ENCODE results near the gene THAP2.
"Not testable (repeated sequence)": the region's sequence is repeated elsewhere in the genome, so short reads cannot be mapped to it uniquely, and the experiment has no call there.

THAP2 gene

GRCh38 chr12:71662849-71663560, 1.1 kb upstream of the THAP2 start:
- DNase-seq (ENCODE audit: low read depth): no peak

- no peak for DNase-seq (ENCODE audit: low read depth)
These were observed 449 bp downstream of the THAP2 start for GRCh38 chr12:71664411-71665089.

GRCh38 chr12:71665090-71665463, 976 bp downstream of the THAP2 start:
- DNase-seq (ENCODE audit: low read depth): no peak

GRCh38 chr12:71666259-71666658, 2.2 kb downstream of the THAP2 start:
- DNase-seq (ENCODE audit: low read depth): no peak

- DNase-seq (ENCODE audit: low read depth): no peak
These were observed 7.2 kb downstream of the THAP2 start for GRCh38 chr12:71671311-71671710.

GRCh38 chr12:71671816-71672215, 7.7 kb downstream of the THAP2 start:
- no peak for DNase-seq (ENCODE audit: low read depth)

GRCh38 chr12:71682466-71682865, 18.4 kb downstream of the THAP2 start:
- no peak for DNase-seq (ENCODE audit: low read depth)

GRCh38 chr12:71683633-71684032, 19.5 kb downstream of the THAP2 start:
- no peak for DNase-seq (ENCODE audit: low read depth)

- no peak for DNase-seq (ENCODE audit: low read depth)
These were observed 20.0 kb downstream of the THAP2 start for GRCh38 chr12:71684081-71684480.

- no peak for DNase-seq (ENCODE audit: low read depth)
These were observed 21.3 kb downstream of the THAP2 start for GRCh38 chr12:71685312-71685906.

- peak; percentile 83 for DNase-seq (ENCODE audit: low read depth)
These were observed 22.0 kb downstream of the THAP2 start, which contains the start of gene TMEM19 for GRCh38 chr12:71685914-71686657. TSS of gene TMEM19 (plus strand) at chr12:71686082. CDS start at chr12:71686681, 599 bp downstream.

- DNase-seq (ENCODE audit: low read depth): no peak
These were observed 22.5 kb downstream of the THAP2 start for GRCh38 chr12:71686658-71687025.

GRCh38 chr12:71687172-71687571, 23.1 kb downstream of the THAP2 start:
- DNase-seq (ENCODE audit: low read depth): not testable (repeated sequence)

- DNase-seq (ENCODE audit: low read depth): no peak
These were observed 25.0 kb downstream of the THAP2 start for GRCh38 chr12:71688961-71689570.

- no peak for DNase-seq (ENCODE audit: low read depth)
These were observed 27.5 kb downstream of the THAP2 start for GRCh38 chr12:71691504-71692129.

GRCh38 chr12:71693126-71693525, 29.0 kb downstream of the THAP2 start:
- DNase-seq (ENCODE audit: low read depth): no peak

- DNase-seq (ENCODE audit: low read depth): not testable (repeated sequence)
These were observed 29.6 kb downstream of the THAP2 start for GRCh38 chr12:71693651-71694050.

- no peak for DNase-seq (ENCODE audit: low read depth)
These were observed 30.2 kb downstream of the THAP2 start for GRCh38 chr12:71694099-71694820.

- DNase-seq (ENCODE audit: low read depth): no peak
These were observed 31.7 kb downstream of the THAP2 start for GRCh38 chr12:71695782-71696181.

GRCh38 chr12:71702181-71702580, 38.1 kb downstream of the THAP2 start:
- not testable (repeated sequence) for DNase-seq (ENCODE audit: low read depth)

GRCh38 chr12:71702590-71702989, 38.5 kb downstream of the THAP2 start:
- no peak for DNase-seq (ENCODE audit: low read depth)

Data from GM04504 (cell line).